ENCODE results near the gene SRPRB. TPM values are rescaled to one million over a fixed set of nuclear protein-coding genes. Genes with fewer than 3 reads are reported as not detected.

Gene SRPRB
- total and polyA plus RNA-seq, 9 of the 15 experiments (the other 6 are each of a cell fraction or from before 2014, with no cell fraction given), result 29.5 to 66.0 (median 41.4) TPM

DNA sequence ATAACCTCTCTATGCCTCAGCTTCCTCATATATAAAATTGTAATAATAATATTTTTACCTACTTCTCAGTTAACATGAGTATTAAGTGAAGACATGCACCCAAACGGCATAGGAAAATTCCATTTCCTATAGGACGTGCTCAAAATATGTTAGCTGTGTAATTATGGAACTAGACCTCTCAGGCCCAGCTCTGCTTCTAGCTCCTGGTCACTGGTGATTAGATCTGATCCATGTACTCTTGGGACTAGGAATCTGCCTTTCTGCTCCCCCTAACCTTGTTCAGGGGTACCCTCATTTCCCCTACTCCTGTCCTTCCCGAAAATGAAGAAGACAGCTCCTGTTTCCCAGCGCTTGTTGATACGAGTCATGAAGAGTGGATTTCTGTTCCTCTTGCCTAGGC, 29.8 kb upstream of the SRPRB start:
- WGBS (ENCODE audit: insufficient coverage, low coverage, missing lambda C conversion rate), result 10% methylated on average over 4 of the region's 5 CpGs
- intact Hi-C loops (cut with micrococcal nuclease), result no loop called here
- H3K36me3 ChIP-seq (ENCODE audit: control insufficient read depth, insufficient read depth, low read length), result no peaks in the 10 kb centered on the region
- no peak overlapping the region for H2AFZ ChIP-seq (ENCODE audit: low read depth, low read length)
- H3K4me3 ChIP-seq, result no peak overlapping the region
- no peaks in the 10 kb centered on the region for H4K20me1 ChIP-seq (replicated peaks; ENCODE audit: control insufficient read depth, insufficient read depth, low read length)
- H3K9ac ChIP-seq (ENCODE audit: insufficient read depth in 1 of 2, low read depth in 2 of 2, low read length in 2 of 2), result no peak overlapping the region
- H3K4me1 ChIP-seq (replicated peaks in 1 of 2; ENCODE audit: control insufficient read depth in 2 of 2, insufficient read depth in 2 of 2, low read length in 2 of 2), result peaks cover 0 to 4% of the 10 kb centered on the region in 2 experiments; a peak in 3 of 5 replicates
- no TSS peak for BruUV-seq (replicated peaks)
- ChIA-PET CTCF (ENCODE audit: low intra/inter-chr PET ratio) (no interaction called here), POLR2A (interaction anchor here (0.6 to 1.0 kb wide), 2 partner anchors 17 to 195 kb away, joined by 3 read pairs; no protein-coding TSS in a partner anchor)
- peaks cover 2% of the 10 kb centered on the region for H3K9me1 ChIP-seq (ENCODE audit: control insufficient read depth, insufficient read depth, low read length)
- DNase-seq (ENCODE audit: extremely low read depth in 1 of 4, low spot score in 3 of 4) (no peak), FAIRE-seq (no peak), ATAC-seq (no peak)
- H3K79me2 ChIP-seq (ENCODE audit: control insufficient read depth, insufficient read depth, low read length), result no peaks in the 10 kb centered on the region
- TF ChIP-seq GABPB2 (CRISPR knock-in tag; conservative IDR thresholded peaks at IDR 0.05), result no peak
- TF ChIP-seq ZKSCAN3 (CRISPR knock-in tag; IDR thresholded peaks at IDR 0.05), result no peak
- no peak for TF ChIP-seq ZKSCAN1 (IDR thresholded peaks at IDR 0.05; ENCODE audit: low read depth, low read length)
- no peak for TF ChIP-seq SNAPC5 (CRISPR knock-in tag; IDR thresholded peaks at IDR 0.05)
- TF ChIP-seq JUND (IDR thresholded peaks at IDR 0.05; ENCODE audit: borderline replicate concordance, low read depth, low read length), result no peak
- no peak for TF ChIP-seq JUND (tag; IDR thresholded peaks at IDR 0.05; ENCODE audit: borderline replicate concordance, low read depth, low read length)
- no peak for TF ChIP-seq CHCHD3 (CRISPR knock-in tag; IDR thresholded peaks at IDR 0.05)
- TF ChIP-seq MCM3 (IDR thresholded peaks at IDR 0.05), result no peak
- no peak for TF ChIP-seq ZNF766 (CRISPR knock-in tag; conservative IDR thresholded peaks at IDR 0.05)
- TF ChIP-seq, protein P1, sequence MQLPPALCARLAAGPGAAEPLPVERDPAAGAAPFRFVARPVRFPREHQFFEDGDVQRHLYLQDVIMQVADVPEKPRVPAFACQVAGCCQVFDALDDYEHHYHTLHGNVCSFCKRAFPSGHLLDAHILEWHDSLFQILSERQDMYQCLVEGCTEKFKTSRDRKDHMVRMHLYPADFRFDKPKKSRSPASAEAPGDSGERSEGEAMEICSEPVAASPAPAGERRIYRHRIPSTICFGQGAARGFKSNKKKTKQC (CRISPR knock-in tag; IDR thresholded peaks at IDR 0.05), result no peak
- TF ChIP-seq, protein P2, sequence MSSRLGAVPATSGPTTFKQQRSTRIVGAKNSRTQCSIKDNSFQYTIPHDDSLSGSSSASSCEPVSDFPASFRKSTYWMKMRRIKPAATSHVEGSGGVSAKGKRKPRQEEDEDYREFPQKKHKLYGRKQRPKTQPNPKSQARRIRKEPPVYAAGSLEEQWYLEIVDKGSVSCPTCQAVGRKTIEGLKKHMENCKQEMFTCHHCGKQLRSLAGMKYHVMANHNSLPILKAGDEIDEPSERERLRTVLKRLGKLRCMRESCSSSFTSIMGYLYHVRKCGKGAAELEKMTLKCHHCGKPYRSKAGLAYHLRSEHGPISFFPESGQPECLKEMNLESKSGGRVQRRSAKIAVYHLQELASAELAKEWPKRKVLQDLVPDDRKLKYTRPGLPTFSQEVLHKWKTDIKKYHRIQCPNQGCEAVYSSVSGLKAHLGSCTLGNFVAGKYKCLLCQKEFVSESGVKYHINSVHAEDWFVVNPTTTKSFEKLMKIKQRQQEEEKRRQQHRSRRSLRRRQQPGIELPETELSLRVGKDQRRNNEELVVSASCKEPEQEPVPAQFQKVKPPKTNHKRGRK (tag; IDR thresholded peaks at IDR 0.05), result no peak
- TF ChIP-seq DPF2 (IDR thresholded peaks at IDR 0.05), result no peak
- TF ChIP-seq MEIS2 (IDR thresholded peaks at IDR 0.05; ENCODE audit: partially characterized antibody), result no peak
- no peak for TF ChIP-seq ZC3H4 (CRISPR knock-in tag; IDR thresholded peaks at IDR 0.05; ENCODE audit: borderline replicate concordance)
- no peak for TF ChIP-seq ESRRB (CRISPR knock-in tag; IDR thresholded peaks at IDR 0.05; ENCODE audit: borderline replicate concordance)
- no peak for TF ChIP-seq PML (IDR thresholded peaks at IDR 0.05; ENCODE audit: low read length)
- H3K27me3 ChIP-seq (ENCODE audit: control insufficient read depth in 2 of 2, insufficient read depth in 2 of 2, low read length in 2 of 2), result peaks cover 0 to 13% of the 10 kb centered on the region in 2 experiments; a peak in 2 of 5 replicates
- in situ Hi-C loops (cut with MboI), result no loop called here
- no peak overlapping the region for H3K4me2 ChIP-seq (ENCODE audit: insufficient read depth, low read length)
- no peaks in the 10 kb centered on the region for H3K9me3 ChIP-seq (replicated peaks; ENCODE audit: control insufficient read depth, insufficient read depth, low read depth, low read length)
- no peak overlapping the region for H3K27ac ChIP-seq (ENCODE audit: extremely low read depth, low read depth, low read length)
